Keratinocyte (primary cell): ENCODE results near the gene CYP19A1. TPM values are rescaled to one million over a fixed set of nuclear protein-coding genes. Genes with fewer than 3 reads are reported as not detected.

Experiments
- DNase-seq: peaks from one replicate; pipeline ENCODE4 v3.0.0-alpha.2; 2011; ENCODE audit warnings: low read depth, missing footprints, low spot score
- FAIRE-seq: peaks from 2 replicates; lab custom pipeline; 2011; peaks lifted over from hg19 to GRCh38; lab: Jason Lieb, UNC
- H2AFZ ChIP-seq: 2 replicates; pipeline ENCODE4 v1.6.0; 2012; ENCODE audit warnings: low read length, control low read depth, inconsistent platforms; ENCODE audit not compliant: control insufficient read depth
- H3K27ac ChIP-seq: 2 replicates; pipeline ENCODE4 v1.5.1; 2011; ENCODE audit warnings: low read length; ENCODE audit not compliant: control insufficient read depth, insufficient read depth
- H3K27me3 ChIP-seq: 3 replicates; pipeline ENCODE4 v1.6.0; 2011; ENCODE audit warnings: low read length; ENCODE audit not compliant: control insufficient read depth, insufficient read depth; ENCODE audit errors: extremely low read depth
- H3K36me3 ChIP-seq, 2 experiments: 2 replicates in 1 of 2; 3 replicates in 1 of 2; pipeline ENCODE4 v1.5.1; 2011; ENCODE audit warnings: low read length in 2 of 2, mild to moderate bottlenecking in 1 of 2; ENCODE audit not compliant: control insufficient read depth in 2 of 2, insufficient read depth in 2 of 2; ENCODE audit errors: extremely low read depth in 1 of 2
- H3K4me1 ChIP-seq: 3 replicates; pipeline ENCODE4 v1.5.1; 2011; ENCODE audit warnings: low read length; ENCODE audit not compliant: control insufficient read depth, insufficient read depth; ENCODE audit errors: extremely low read depth
- H3K4me2 ChIP-seq: 3 replicates; pipeline ENCODE4 v1.6.0; 2011; ENCODE audit warnings: low read depth, low read length; ENCODE audit not compliant: control insufficient read depth, insufficient read depth; ENCODE audit errors: extremely low read depth
- H3K4me3 ChIP-seq, 3 experiments: fragments of 200-600 bp in 1 of 3; sonication (generic) in 1 of 3; 2 replicates in 2 of 3; 3 replicates in 1 of 3; pipeline ENCODE4 v1.5.1; 2011 to 2016; ENCODE audit warnings: low read length in 3 of 3, mild to moderate bottlenecking in 3 of 3, control low read depth in 2 of 3, inconsistent platforms in 1 of 3, low read depth in 1 of 3, mixed read lengths in 1 of 3, mixed run types in 1 of 3, moderate library complexity in 1 of 3; ENCODE audit not compliant: control insufficient read depth in 2 of 3, insufficient read depth in 2 of 3; ENCODE audit errors: extremely low read depth in 1 of 3
- H3K79me2 ChIP-seq: 2 replicates; pipeline ENCODE4 v1.6.0; 2012; ENCODE audit warnings: low read length; ENCODE audit not compliant: control insufficient read depth, insufficient read depth
- H3K9ac ChIP-seq: 3 replicates; pipeline ENCODE4 v1.6.0; 2011; ENCODE audit warnings: low read length; ENCODE audit not compliant: control insufficient read depth, insufficient read depth; ENCODE audit errors: extremely low read depth
- H3K9me1 ChIP-seq: 3 replicates; pipeline ENCODE4 v1.6.0; 2011; ENCODE audit warnings: low read length; ENCODE audit not compliant: control insufficient read depth, insufficient read depth; ENCODE audit errors: extremely low read depth
- H3K9me3 ChIP-seq: 2 replicates; pipeline ENCODE4 v1.5.1; 2012; ENCODE audit warnings: low read depth, low read length; ENCODE audit not compliant: control insufficient read depth
- H4K20me1 ChIP-seq: 3 replicates; pipeline ENCODE4 v1.6.0; 2011; ENCODE audit warnings: low read length; ENCODE audit not compliant: control insufficient read depth, insufficient read depth; ENCODE audit errors: extremely low read depth
- EZH2 ChIP-seq: IDR thresholded peaks from one replicate; pipeline ENCODE4 v1.6.1; 2012; ENCODE audit warnings: inconsistent platforms, mild to moderate bottlenecking, low read length, moderate library complexity
- dilution Hi-C: fragments of 300-500 bp; cut with MboI; formaldehyde crosslinking; loops from one replicate; pipeline ENCODE4 v1.7.0; 2020; ENCODE audit warnings: low sequenced_read_pairs; ENCODE audit not compliant: extremely low pct_ligation_motif_present
- polyA plus RNA-seq, 5 experiments: library from polyadenylated mRNA; depleted of rRNA in 3 of 5; stranded (reverse) in 3 of 5; stranded (forward) in 1 of 5; unstranded in 1 of 5; fragments of >200 nt; gene quantifications; 1 replicate in 1 of 5; 2 replicates in 3 of 5; 3 replicates in 1 of 5; pipeline versions ENCODE4 v1.2.1 to v1.2.3, GENCODE V29; 2011 to 2012; ENCODE audit warnings: missing spikeins in 2 of 5, low read depth in 1 of 5, low replicate concordance in 1 of 5
- TF ChIP-seq, protein P1 (sequence below), 3 experiments: IDR thresholded peaks in 1 of 3; conservative IDR thresholded peaks in 1 of 3; optimal IDR thresholded peaks in 1 of 3; 2 replicates in 2 of 3; 3 replicates in 1 of 3; pipeline versions ENCODE3 to v1.5.1; 2011; ENCODE audit warnings: low read length in 3 of 3, mild to moderate bottlenecking in 3 of 3, moderate library complexity in 2 of 3, control low read depth in 1 of 3, inconsistent platforms in 1 of 3; ENCODE audit not compliant: insufficient read depth in 2 of 3; ENCODE audit errors: extremely low read depth in 1 of 3

CYP19A1 gene
- polyA plus RNA-seq, 1 donor (not counting 4 experiments of a cell fraction or from before 2014, with no cell fraction given): not detected

DNA sequence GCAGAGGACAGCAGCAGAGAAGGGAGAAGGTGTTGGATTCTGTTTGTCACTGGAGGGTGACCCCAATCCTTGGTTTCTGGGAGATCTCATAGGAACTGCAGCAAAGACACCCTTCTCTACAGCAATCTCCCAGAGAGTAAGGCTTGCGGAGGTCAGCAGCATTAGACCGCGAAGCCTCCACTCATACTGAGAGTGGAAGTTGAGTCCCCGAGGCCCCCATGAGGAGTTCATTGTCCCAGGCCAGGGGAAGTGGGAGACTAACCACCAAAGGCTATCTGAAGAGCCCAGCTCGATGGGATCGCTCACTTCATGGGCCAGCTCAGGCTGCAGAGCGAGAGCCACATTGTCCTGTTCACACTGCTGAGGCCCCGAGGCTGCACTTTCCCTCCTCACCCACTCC is 47.6 kb upstream of the CYP19A1 start:
- Histone ChIP-seq H3K9ac (no peak overlapping the region), H3K4me2 (no peak overlapping the region), H3K36me3 (no peaks in the 10 kb centered on the region), H3K27ac (no peak overlapping the region), H3K9me1 (no peaks in the 10 kb centered on the region), H4K20me1 (no peaks in the 10 kb centered on the region), H3K4me1 (no peaks in the 10 kb centered on the region), H3K27me3 (no peaks in the 10 kb centered on the region), H2AFZ (no peak overlapping the region), H3K79me2 (no peaks in the 10 kb centered on the region), H3K4me3 (no peak overlapping the region), H3K9me3 (no peaks in the 10 kb centered on the region)
- dilution Hi-C loops: no loop called here
- TF ChIP-seq EZH2: no peak
- TF ChIP-seq, protein P1, sequence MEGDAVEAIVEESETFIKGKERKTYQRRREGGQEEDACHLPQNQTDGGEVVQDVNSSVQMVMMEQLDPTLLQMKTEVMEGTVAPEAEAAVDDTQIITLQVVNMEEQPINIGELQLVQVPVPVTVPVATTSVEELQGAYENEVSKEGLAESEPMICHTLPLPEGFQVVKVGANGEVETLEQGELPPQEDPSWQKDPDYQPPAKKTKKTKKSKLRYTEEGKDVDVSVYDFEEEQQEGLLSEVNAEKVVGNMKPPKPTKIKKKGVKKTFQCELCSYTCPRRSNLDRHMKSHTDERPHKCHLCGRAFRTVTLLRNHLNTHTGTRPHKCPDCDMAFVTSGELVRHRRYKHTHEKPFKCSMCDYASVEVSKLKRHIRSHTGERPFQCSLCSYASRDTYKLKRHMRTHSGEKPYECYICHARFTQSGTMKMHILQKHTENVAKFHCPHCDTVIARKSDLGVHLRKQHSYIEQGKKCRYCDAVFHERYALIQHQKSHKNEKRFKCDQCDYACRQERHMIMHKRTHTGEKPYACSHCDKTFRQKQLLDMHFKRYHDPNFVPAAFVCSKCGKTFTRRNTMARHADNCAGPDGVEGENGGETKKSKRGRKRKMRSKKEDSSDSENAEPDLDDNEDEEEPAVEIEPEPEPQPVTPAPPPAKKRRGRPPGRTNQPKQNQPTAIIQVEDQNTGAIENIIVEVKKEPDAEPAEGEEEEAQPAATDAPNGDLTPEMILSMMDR (optimal IDR thresholded peaks at IDR 0.05 in 1 of 3, IDR thresholded peaks at IDR 0.05 in 1 of 3, conservative IDR thresholded peaks at IDR 0.05 in 1 of 3; ENCODE audit: extremely low read depth in 1 of 3, insufficient read depth in 2 of 3, low read length in 3 of 3): no peak
- DNase-seq (no peak), FAIRE-seq (no peak)

DNA sequence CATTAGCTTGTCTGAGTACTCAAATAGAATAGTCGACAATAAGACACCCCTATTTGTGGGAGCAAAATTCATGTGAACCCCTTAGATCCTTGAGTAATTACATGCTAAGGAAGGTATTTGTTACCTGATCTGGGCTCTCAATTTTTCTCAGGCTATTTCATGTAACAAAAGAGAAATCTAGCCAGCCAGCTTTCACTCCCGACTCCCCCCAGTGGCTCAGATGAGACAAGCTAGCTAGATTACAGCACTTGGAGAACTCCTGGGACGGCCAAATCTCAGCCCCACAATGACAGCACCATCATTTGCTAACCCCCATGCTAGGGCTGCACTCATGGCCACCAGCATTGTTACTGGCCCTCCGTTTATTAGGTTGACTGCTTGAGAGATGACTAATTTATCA is 44.4 kb upstream of the CYP19A1 start:
- Histone ChIP-seq H3K9me3 (no peaks in the 10 kb centered on the region), H3K9me1 (no peaks in the 10 kb centered on the region), H3K27ac (no peak overlapping the region), H2AFZ (no peak overlapping the region), H3K79me2 (no peaks in the 10 kb centered on the region), H3K4me3 (no peak overlapping the region), H4K20me1 (no peaks in the 10 kb centered on the region), H3K36me3 (no peaks in the 10 kb centered on the region), H3K27me3 (no peaks in the 10 kb centered on the region), H3K4me2 (no peak overlapping the region), H3K4me1 (no peaks in the 10 kb centered on the region), H3K9ac (no peak overlapping the region)
- DNase-seq: no peak
- dilution Hi-C loops: no loop called here
- no peak for TF ChIP-seq EZH2
- TF ChIP-seq, protein P1 (optimal IDR thresholded peaks at IDR 0.05 in 1 of 3, IDR thresholded peaks at IDR 0.05 in 1 of 3, conservative IDR thresholded peaks at IDR 0.05 in 1 of 3; ENCODE audit: extremely low read depth in 1 of 3, insufficient read depth in 2 of 3, low read length in 3 of 3): peak; percentile 42 to 63 (median 56)
- no peak for FAIRE-seq
